GM23248 (cell line): Measurements from ENCODE around the gene PTPRN2. TPM values are rescaled to one million over a fixed set of nuclear protein-coding genes. Genes with fewer than 3 reads are reported as not detected.
A peak's percentile ranks its signal among the peaks of the same experiment; 100 is the strongest.

ENCODE experiments used
- DNase-seq: peaks from one replicate; pipeline ENCODE4 v3.0.0-alpha.2; 2015
- H2AFZ ChIP-seq: fragments of 200-600 bp; sonication (generic); 2 replicates; pipeline ENCODE4 v1.6.1; 2016; ENCODE audit warnings: antibody characterized with exemption
- H3F3A ChIP-seq: fragments of 200-600 bp; sonication (generic); 2 replicates; pipeline ENCODE4 v1.6.1; 2016; ENCODE audit warnings: mild to moderate bottlenecking, antibody characterized with exemption, mixed run types; ENCODE audit not compliant: insufficient read depth
- H3K27ac ChIP-seq: fragments of 200-600 bp; sonication (generic); 2 replicates; pipeline ENCODE4 v1.5.1; 2016; ENCODE audit warnings: mild to moderate bottlenecking
- H3K27me3 ChIP-seq: fragments of 200-600 bp; sonication (generic); replicated peaks from 2 replicates; pipeline ENCODE4 v1.6.1; 2016; ENCODE audit warnings: mild to moderate bottlenecking; ENCODE audit not compliant: insufficient read depth
- H3K36me3 ChIP-seq: fragments of 200-600 bp; sonication (generic); 2 replicates; pipeline ENCODE4 v1.6.1; 2016; ENCODE audit warnings: low read depth, mild to moderate bottlenecking
- H3K4me1 ChIP-seq: fragments of 200-600 bp; sonication (generic); 2 replicates; pipeline ENCODE4 v1.6.1; 2016; ENCODE audit warnings: mild to moderate bottlenecking; ENCODE audit not compliant: insufficient read depth
- H3K4me2 ChIP-seq: fragments of 200-600 bp; sonication (generic); one replicate; pipeline ENCODE4 v1.6.1; 2016; ENCODE audit warnings: mild to moderate bottlenecking; ENCODE audit not compliant: unreplicated experiment
- H3K4me3 ChIP-seq: fragments of 200-600 bp; sonication (generic); 2 replicates; pipeline ENCODE4 v1.5.1; 2016; ENCODE audit warnings: mild to moderate bottlenecking
- H3K79me2 ChIP-seq: fragments of 200-600 bp; sonication (generic); 2 replicates; pipeline ENCODE4 v1.6.1; 2016; ENCODE audit warnings: mild to moderate bottlenecking; ENCODE audit not compliant: insufficient read depth
- H3K9ac ChIP-seq: fragments of 200-600 bp; sonication (generic); 2 replicates; pipeline ENCODE4 v1.6.1; 2016; ENCODE audit warnings: mild to moderate bottlenecking
- H3K9me2 ChIP-seq: fragments of 200-600 bp; sonication (generic); 2 replicates; pipeline ENCODE4 v1.6.1; 2016; ENCODE audit warnings: mixed run types, mild to moderate bottlenecking, moderate library complexity; ENCODE audit not compliant: insufficient read depth
- H3K9me3 ChIP-seq: fragments of 200-600 bp; sonication (generic); one replicate; pipeline ENCODE4 v1.6.1; 2017; ENCODE audit warnings: low read depth
- H4K20me1 ChIP-seq: fragments of 200-600 bp; sonication (generic); 2 replicates; pipeline ENCODE4 v1.6.0; 2016; ENCODE audit not compliant: insufficient read depth
- EZH2 ChIP-seq: fragments of 200-600 bp; sonication (generic); IDR thresholded peaks from 2 replicates; pipeline ENCODE4 v1.6.1; 2018; ENCODE audit warnings: antibody characterized with exemption, mild to moderate bottlenecking; ENCODE audit not compliant: insufficient read depth, poor library complexity, severe bottlenecking
- EZH2phosphoT487 ChIP-seq: fragments of 200-600 bp; sonication (generic); IDR thresholded peaks from 2 replicates; pipeline ENCODE4 v1.6.1; 2018; ENCODE audit warnings: antibody characterized with exemption, moderate library complexity, mild to moderate bottlenecking, low read depth; ENCODE audit not compliant: insufficient read depth
- WGBS, 2 experiments: methylation state at CpG; one replicate each; pipeline ENCODE4 v1.1.6; 2015 to 2017; ENCODE audit warnings: low lambda C conversion rate in 2 of 2, low coverage in 1 of 2; ENCODE audit errors: missing lambda C conversion rate in 2 of 2; 5-methylcytosine and 5-hydroxymethylcytosine counted together
- in situ Hi-C: fragments of 300-500 bp; cut with MboI; formaldehyde crosslinking; loops from 2 replicates; pipeline ENCODE4 v1.15.0; 2020
- polyA plus RNA-seq: library from polyadenylated mRNA; unstranded; fragments of >200 nt; fragmentation: Nextera tagmentation; extraction: Ambion mirVana; gene quantifications from 2 replicates; pipeline ENCODE4 v1.2.1, GENCODE V29; 2016
- total RNA-seq: library from RNA; depleted of rRNA; stranded (reverse); fragments of >200 nt; shearing (Covaris generic); gene quantifications from 2 replicates; pipeline ENCODE4 v1.2.3, GENCODE V29; 2014

The PTPRN2 gene
- total and polyA plus RNA-seq, 2 experiments from 2014 or later = 0.13 TPM; not detected in 1

DNA sequence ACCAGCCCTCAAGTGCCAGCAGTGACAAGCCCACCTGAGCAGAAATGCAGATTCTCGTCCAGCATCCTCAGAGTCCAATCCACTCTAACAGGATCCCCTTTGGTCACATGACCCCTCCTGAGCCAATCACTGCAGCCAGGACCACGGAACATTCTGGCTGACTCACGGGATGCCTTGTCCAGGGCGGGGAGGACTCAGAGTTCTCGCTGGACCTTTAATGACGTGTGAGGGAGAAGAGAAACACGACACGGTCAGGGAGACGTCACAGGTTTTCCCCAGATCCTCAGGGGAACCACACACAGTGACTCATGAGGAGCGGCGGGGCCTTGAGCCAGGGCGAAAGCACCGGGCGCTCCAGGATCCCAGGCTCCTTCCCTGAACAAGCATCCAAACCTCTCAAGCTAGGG, 155.7 kb downstream of the PTPRN2 start:
- H3K4me2 ChIP-seq = no peak overlapping the region
- no peak for TF ChIP-seq EZH2
- no peak for TF ChIP-seq EZH2phosphoT487
- 30% methylated on average over 14 of the region's 14 CpGs for WGBS, 2 experiments

DNA sequence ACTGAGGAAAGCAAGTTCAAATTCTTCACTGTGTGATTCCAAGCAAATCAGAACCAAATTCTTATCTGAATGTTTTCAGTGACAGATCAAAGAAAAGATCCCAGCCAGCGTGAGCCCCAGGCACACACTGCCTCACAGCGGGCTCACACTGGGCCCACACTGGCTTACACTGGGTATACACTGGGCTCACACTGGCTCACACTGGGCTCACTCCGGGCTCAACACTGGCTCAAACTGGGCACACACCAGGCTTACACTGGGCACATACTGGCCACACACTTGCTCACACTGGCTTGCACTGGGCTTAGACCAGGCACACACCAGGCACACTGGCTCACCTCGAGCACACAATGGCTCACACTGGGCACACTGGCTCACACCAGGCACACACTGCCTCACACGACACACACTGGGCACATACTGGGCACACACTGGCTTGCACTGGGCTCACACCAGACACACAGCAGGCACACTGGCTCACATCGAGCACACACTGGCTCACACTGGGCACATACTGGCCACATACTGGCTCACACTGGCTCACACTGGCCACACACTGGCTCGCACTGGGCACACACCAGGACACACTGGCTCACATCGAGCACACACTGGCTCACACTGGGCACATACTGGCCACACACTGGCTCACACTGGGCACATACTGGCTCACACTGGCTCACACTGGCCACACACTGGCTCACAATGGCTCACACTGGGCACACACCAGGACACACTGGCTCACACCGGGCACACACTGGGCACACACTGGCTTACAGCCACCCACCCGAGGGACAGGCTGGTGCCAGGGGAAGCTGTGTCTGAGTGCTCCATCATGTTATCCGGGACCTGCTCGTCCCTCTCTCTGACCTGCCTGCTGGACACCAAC, 156.3 kb downstream of the PTPRN2 start:
- no peaks in the 10 kb centered on the region for H3K27me3 ChIP-seq
- no peak overlapping the region for H3K4me3 ChIP-seq
- no peak overlapping the region for H2AFZ ChIP-seq
- no peak overlapping the region for H3K27ac ChIP-seq
- H3K4me2 ChIP-seq = no peak overlapping the region
- WGBS, 2 experiments = 31 to 39% methylated on average over 12 of the region's 12 CpGs
- no peaks in the 10 kb centered on the region for H3K9me2 ChIP-seq
- no peaks in the 10 kb centered on the region for H3K4me1 ChIP-seq
- in situ Hi-C loops = no loop called here
- no peaks in the 10 kb centered on the region for H4K20me1 ChIP-seq
- no peaks in the 10 kb centered on the region for H3K9me3 ChIP-seq
- no peaks in the 10 kb centered on the region for H3K79me2 ChIP-seq
- TF ChIP-seq EZH2 = no peak
- no peak for TF ChIP-seq EZH2phosphoT487
- no peaks in the 10 kb centered on the region for H3F3A ChIP-seq
- no peak overlapping the region for H3K9ac ChIP-seq
- H3K36me3 ChIP-seq = no peaks in the 10 kb centered on the region
- no peak for DNase-seq

More for the DNA sequence above, 155.7 kb downstream of the PTPRN2 start:
- no peaks in the 10 kb centered on the region for H3K4me1 ChIP-seq
- no peaks in the 10 kb centered on the region for H3K36me3 ChIP-seq
- no peaks in the 10 kb centered on the region for H3K79me2 ChIP-seq
- no peak overlapping the region for H3K9ac ChIP-seq
- H3K9me3 ChIP-seq = no peaks in the 10 kb centered on the region
- peak; percentile 42 for DNase-seq
- no peak overlapping the region for H3K27ac ChIP-seq
- H3K9me2 ChIP-seq = no peaks in the 10 kb centered on the region
- H2AFZ ChIP-seq = no peak overlapping the region
- H3K4me3 ChIP-seq = no peak overlapping the region
- H3F3A ChIP-seq = no peaks in the 10 kb centered on the region
- no peaks in the 10 kb centered on the region for H4K20me1 ChIP-seq
- in situ Hi-C loops = no loop called here
- H3K27me3 ChIP-seq = no peaks in the 10 kb centered on the region

DNA sequence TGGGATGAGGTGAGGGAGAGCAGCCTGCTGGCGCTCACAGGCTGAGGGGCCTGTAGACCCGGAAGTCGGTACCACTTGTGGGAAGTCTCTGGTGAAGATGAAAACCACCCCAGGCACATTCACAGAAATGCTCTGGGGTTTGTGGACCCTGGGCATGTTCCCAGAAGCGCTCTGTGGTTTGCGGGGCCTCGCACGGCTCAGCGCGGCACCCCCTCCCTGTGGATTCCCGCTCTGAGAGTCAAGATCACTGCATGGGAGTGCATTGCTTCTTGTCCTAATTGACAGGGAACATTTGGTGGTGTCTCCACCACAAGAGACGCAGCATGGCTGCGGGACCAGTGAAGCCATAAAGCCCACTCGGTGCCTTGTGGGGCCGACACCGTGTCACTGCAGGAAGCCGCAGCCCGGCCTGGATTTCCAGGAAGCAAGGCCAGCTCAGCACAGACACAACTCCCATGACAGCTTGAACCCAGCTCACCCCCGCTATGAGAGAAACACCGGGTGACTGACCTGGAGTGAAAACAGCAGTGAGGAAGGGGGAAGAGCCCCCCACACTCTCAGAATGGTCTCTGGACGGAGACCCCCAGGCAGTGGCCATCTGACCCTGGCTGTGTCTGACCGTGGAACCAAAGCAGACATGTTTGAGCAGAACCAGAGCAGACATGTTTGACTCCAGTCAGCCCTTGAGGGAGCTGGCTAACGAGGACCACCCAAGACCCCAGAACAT, 157.2 kb downstream of the PTPRN2 start:
- no peaks in the 10 kb centered on the region for H3K79me2 ChIP-seq
- no peaks in the 10 kb centered on the region for H3K4me1 ChIP-seq
- no peak overlapping the region for H3K4me3 ChIP-seq
- no peak overlapping the region for H3K4me2 ChIP-seq
- 32 to 35% methylated on average over 22 of the region's 22 CpGs for WGBS, 2 experiments
- H3F3A ChIP-seq = no peaks in the 10 kb centered on the region
- no peak overlapping the region for H2AFZ ChIP-seq
- no peaks in the 10 kb centered on the region for H3K36me3 ChIP-seq
- in situ Hi-C loops = no loop called here
- no peaks in the 10 kb centered on the region for H4K20me1 ChIP-seq
- H3K9me3 ChIP-seq = no peaks in the 10 kb centered on the region
- TF ChIP-seq EZH2phosphoT487 (no peak), EZH2 (no peak)
- H3K27ac ChIP-seq = no peak overlapping the region
- H3K9ac ChIP-seq = no peak overlapping the region
- no peaks in the 10 kb centered on the region for H3K27me3 ChIP-seq
- no peak for DNase-seq
- no peaks in the 10 kb centered on the region for H3K9me2 ChIP-seq

DNA sequence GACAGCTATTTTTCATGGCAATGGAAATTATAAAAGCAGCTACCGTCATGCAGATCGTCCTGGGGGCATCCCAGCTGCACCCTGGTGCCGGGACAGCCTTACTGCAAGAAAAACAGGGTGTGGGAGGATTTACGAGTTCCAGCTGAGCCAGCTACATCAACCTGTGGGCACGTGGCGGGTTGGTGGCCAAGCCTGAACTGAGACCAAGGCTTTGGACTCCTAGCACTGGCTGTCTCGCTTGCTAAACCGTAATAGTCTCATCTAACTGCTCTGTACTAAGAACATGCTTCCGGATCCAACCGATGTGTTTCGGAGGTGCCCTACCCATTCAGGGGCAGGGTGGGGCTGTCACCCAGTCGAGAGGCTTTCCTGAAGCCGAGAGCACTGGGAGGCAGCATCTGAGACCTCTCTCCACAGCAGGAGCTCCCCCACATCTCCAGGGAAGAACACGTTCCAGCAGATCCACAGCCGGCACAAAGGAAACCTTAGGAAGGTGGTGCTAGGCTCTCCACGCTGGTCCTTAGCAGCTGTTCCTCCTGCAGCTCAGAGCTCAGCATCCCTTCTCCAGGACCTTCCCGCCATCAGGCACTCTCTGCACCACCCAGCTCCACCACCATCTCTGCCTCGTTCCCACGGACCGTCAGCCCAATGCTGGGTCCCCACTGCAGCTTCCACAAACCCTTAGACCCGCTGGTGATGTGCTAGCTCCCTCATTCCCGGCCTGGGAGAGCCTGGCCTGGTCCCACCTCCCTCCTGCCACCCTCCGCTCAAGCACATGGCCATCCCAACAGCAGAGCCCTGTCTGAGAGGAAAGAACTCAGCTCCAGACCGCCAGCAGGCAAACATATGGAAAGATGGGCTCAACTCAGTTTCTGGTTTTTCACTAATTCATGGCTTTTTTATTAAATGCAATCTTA, 158.5 kb downstream of the PTPRN2 start:
- Histone ChIP-seq H3K4me2 (no peak overlapping the region), H4K20me1 (no peaks in the 10 kb centered on the region), H3K36me3 (no peaks in the 10 kb centered on the region), H3K27ac (no peak overlapping the region), H3K79me2 (no peaks in the 10 kb centered on the region), H2AFZ (no peak overlapping the region), H3K9me3 (no peaks in the 10 kb centered on the region), H3K27me3 (no peaks in the 10 kb centered on the region), H3K4me1 (no peaks in the 10 kb centered on the region), H3F3A (no peaks in the 10 kb centered on the region), H3K4me3 (no peak overlapping the region), H3K9ac (no peak overlapping the region), H3K9me2 (no peaks in the 10 kb centered on the region)
- no peak for DNase-seq
- in situ Hi-C loops = no loop called here
- WGBS, 2 experiments = 15 to 17% methylated on average over 23 of the region's 24 CpGs
- TF ChIP-seq EZH2 = no peak
- no peak for TF ChIP-seq EZH2phosphoT487
